CD14-positive monocyte (primary cell): ENCODE measurements around the gene MRPS27. TPM values are rescaled to one million over a fixed set of nuclear protein-coding genes. Genes with fewer than 3 reads are reported as not detected.
A peak's percentile ranks its signal among the peaks of the same experiment; 100 is the strongest.

Experiments
- DNase-seq, 3 donors: peaks; one replicate each; pipeline ENCODE4 v3.0.0-alpha.2; 2011 to 2022
- H2AFZ ChIP-seq: 2 replicates; pipeline ENCODE4 v1.6.0; 2012; ENCODE audit warnings: mild to moderate bottlenecking, low read depth, low read length, inconsistent platforms; ENCODE audit not compliant: insufficient read depth, poor library complexity, severe bottlenecking
- H3K27ac ChIP-seq, 2 donors: 1 replicate in 1 of 2; 2 replicates in 1 of 2; pipeline ENCODE4 v1.5.1; 2012 to 2013; ENCODE audit warnings: low read length in 2 of 2, control low read depth in 1 of 2, inconsistent platforms in 1 of 2, low read depth in 1 of 2, mild to moderate bottlenecking in 1 of 2
- H3K27me3 ChIP-seq, 2 donors: one replicate each; pipeline versions ENCODE4 v1.6.0 to v1.6.1; 2011 to 2013; ENCODE audit warnings: low read length in 2 of 2; ENCODE audit not compliant: control insufficient read depth in 2 of 2, insufficient read depth in 2 of 2
- H3K36me3 ChIP-seq, 2 donors: replicated peaks in 1 of 2; 1 replicate in 1 of 2; 2 replicates in 1 of 2; pipeline versions ENCODE4 v1.5.1 to v1.6.1; 2012 to 2013; ENCODE audit warnings: low read length in 2 of 2, control low read depth in 1 of 2, inconsistent platforms in 1 of 2, mild to moderate bottlenecking in 1 of 2; ENCODE audit not compliant: insufficient read depth in 2 of 2, control insufficient read depth in 1 of 2
- H3K4me1 ChIP-seq, 2 donors: 1 replicate in 1 of 2; 2 replicates in 1 of 2; pipeline versions ENCODE4 v1.5.1 to v1.6.1; 2012 to 2013; ENCODE audit warnings: low read length in 2 of 2, control low read depth in 1 of 2, inconsistent platforms in 1 of 2, mild to moderate bottlenecking in 1 of 2, moderate library complexity in 1 of 2; ENCODE audit not compliant: insufficient read depth in 2 of 2, control insufficient read depth in 1 of 2
- H3K4me2 ChIP-seq: replicated peaks from 2 replicates; pipeline ENCODE3; 2012; ENCODE audit warnings: low read length, moderate library complexity, mild to moderate bottlenecking; ENCODE audit not compliant: poor library complexity, severe bottlenecking; ENCODE audit errors: extremely low read depth
- H3K4me3 ChIP-seq, 3 experiments: fragments of 200-600 bp in 1 of 3; sonication (generic) in 1 of 3; replicated peaks in 1 of 3; 1 replicate in 2 of 3; 2 replicates in 1 of 3; pipeline ENCODE4 v1.5.1; 2011 to 2013; ENCODE audit warnings: low read length in 3 of 3, mild to moderate bottlenecking in 3 of 3, control low read depth in 2 of 3, low read depth in 2 of 3, inconsistent platforms in 1 of 3, moderate library complexity in 1 of 3
- H3K79me2 ChIP-seq: 2 replicates; pipeline ENCODE4 v1.6.0; 2012; ENCODE audit warnings: mild to moderate bottlenecking, control low read depth, inconsistent platforms, low read length, moderate library complexity; ENCODE audit not compliant: insufficient read depth
- H3K9ac ChIP-seq: 2 replicates; pipeline ENCODE4 v1.6.0; 2017; ENCODE audit warnings: low read length, mild to moderate bottlenecking; ENCODE audit not compliant: insufficient read depth, poor library complexity, severe bottlenecking
- H3K9me3 ChIP-seq, 2 donors: replicated peaks in 1 of 2; 1 replicate in 1 of 2; 2 replicates in 1 of 2; pipeline versions ENCODE4 v1.5.1 to v1.6.1; 2012 to 2013; ENCODE audit warnings: low read length in 2 of 2, control low read depth in 1 of 2; ENCODE audit not compliant: control insufficient read depth in 1 of 2, insufficient read depth in 1 of 2
- H4K20me1 ChIP-seq: 2 replicates; pipeline ENCODE4 v1.6.0; 2012; ENCODE audit warnings: mild to moderate bottlenecking, low read length, control low read depth, moderate library complexity; ENCODE audit not compliant: insufficient read depth
- H3K27ac Mint-ChIP-seq, 7 donors: one replicate each; pipeline ENCODE4 v1.8.0; 2020; ENCODE audit warnings: mild to moderate bottlenecking in 7 of 7, mixed read lengths in 7 of 7, moderate library complexity in 6 of 7, inconsistent platforms in 2 of 7
- H3K27me3 Mint-ChIP-seq, 3 donors: one replicate each; pipeline ENCODE4 v1.8.0; 2021 to 2022; ENCODE audit warnings: low read depth in 3 of 3, mild to moderate bottlenecking in 3 of 3, mixed read lengths in 3 of 3, moderate library complexity in 3 of 3, inconsistent platforms in 1 of 3
- H3K36me3 Mint-ChIP-seq, 2 donors: one replicate each; pipeline ENCODE4 v1.8.0; 2020; ENCODE audit warnings: mixed read lengths in 2 of 2, inconsistent platforms in 1 of 2, mild to moderate bottlenecking in 1 of 2
- H3K4me1 Mint-ChIP-seq: one replicate; pipeline ENCODE4 v1.8.0; 2020; ENCODE audit warnings: mild to moderate bottlenecking, mixed read lengths
- H3K4me3 Mint-ChIP-seq, 2 donors: one replicate each; pipeline ENCODE4 v1.8.0; 2020; ENCODE audit warnings: mild to moderate bottlenecking in 2 of 2, mixed read lengths in 2 of 2, moderate library complexity in 1 of 2
- H3K9me3 Mint-ChIP-seq, 7 donors: one replicate each; pipeline ENCODE4 v1.8.0; 2020 to 2022; ENCODE audit warnings: mixed read lengths in 7 of 7, mild to moderate bottlenecking in 6 of 7, moderate library complexity in 6 of 7, inconsistent platforms in 2 of 7
- WGBS: methylation state at CpG from one replicate; pipeline ENCODE4 v1.1.5; 2013; ENCODE audit warnings: missing lambda C conversion rate; ENCODE audit not compliant: insufficient coverage; 5-methylcytosine and 5-hydroxymethylcytosine counted together
- intact Hi-C, 2 donors: fragments of 100-400 bp; cut with micrococcal nuclease; formaldehyde crosslinking; loops; one replicate each; pipeline versions ENCODE4 v1.15.0 to v1.15.1; 2023
- polyA plus RNA-seq, 3 donors: library from polyadenylated mRNA; depleted of rRNA in 1 of 3; unstranded in 2 of 3; stranded (reverse) in 1 of 3; fragments of 300-500 nt in 2 of 3; fragments of >200 nt in 1 of 3; fragmentation: Illumina TruSeq in 2 of 3; gene quantifications; 1 replicate in 2 of 3; 2 replicates in 1 of 3; pipeline ENCODE4 v1.2.3, GENCODE V29; 2012 to 2021
- TF ChIP-seq, protein P1 (sequence below): fragments of 200-600 bp; IDR thresholded peaks from one replicate; pipeline ENCODE4 v1.8.0; 2022; ENCODE audit warnings: antibody characterized with exemption, mild to moderate bottlenecking

MRPS27 gene
- polyA plus RNA-seq, 3 donors: 13.3 to 19.2 (median 15.3) TPM

DNA sequence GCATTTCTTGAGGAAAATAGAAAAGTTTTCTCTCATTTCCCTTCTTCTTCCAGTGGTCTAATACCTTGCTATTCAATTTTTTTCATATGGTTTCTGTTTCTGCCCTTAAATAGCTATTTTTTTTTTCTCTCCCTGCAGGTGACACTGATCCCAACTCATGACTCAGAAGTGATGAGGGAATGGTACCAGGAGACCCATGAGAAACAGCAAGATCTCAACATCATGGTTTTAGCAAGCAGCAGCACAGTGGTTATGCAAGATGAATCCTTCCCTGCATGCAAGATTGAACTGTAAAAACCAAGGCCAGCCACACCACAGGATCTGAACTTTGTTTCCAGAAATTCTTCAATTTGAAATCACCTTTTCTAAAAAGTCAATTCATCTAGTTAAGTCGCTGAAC lies 115.1 kb downstream of the MRPS27 start:
- TF ChIP-seq, protein P1, sequence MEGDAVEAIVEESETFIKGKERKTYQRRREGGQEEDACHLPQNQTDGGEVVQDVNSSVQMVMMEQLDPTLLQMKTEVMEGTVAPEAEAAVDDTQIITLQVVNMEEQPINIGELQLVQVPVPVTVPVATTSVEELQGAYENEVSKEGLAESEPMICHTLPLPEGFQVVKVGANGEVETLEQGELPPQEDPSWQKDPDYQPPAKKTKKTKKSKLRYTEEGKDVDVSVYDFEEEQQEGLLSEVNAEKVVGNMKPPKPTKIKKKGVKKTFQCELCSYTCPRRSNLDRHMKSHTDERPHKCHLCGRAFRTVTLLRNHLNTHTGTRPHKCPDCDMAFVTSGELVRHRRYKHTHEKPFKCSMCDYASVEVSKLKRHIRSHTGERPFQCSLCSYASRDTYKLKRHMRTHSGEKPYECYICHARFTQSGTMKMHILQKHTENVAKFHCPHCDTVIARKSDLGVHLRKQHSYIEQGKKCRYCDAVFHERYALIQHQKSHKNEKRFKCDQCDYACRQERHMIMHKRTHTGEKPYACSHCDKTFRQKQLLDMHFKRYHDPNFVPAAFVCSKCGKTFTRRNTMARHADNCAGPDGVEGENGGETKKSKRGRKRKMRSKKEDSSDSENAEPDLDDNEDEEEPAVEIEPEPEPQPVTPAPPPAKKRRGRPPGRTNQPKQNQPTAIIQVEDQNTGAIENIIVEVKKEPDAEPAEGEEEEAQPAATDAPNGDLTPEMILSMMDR: no peak
- no peak overlapping the region for H3K4me2 ChIP-seq
- Mint-ChIP-seq H3K36me3 (no peaks in the 10 kb centered on the region), H3K9me3 (peaks cover 0 to under 1% (median 0%) of the 10 kb centered on the region in 7 donors), H3K4me3 (no peak overlapping the region), H3K27ac (peak overlapping the region in 1 of 7 donors; percentile 26), H3K27me3 (peaks cover 0 to 7% (median 2%) of the 10 kb centered on the region in 3 donors), H3K4me1 (no peaks in the 10 kb centered on the region)
- no CpG with 5 or more reads among the region's 1 CpG for WGBS
- no peak overlapping the region for H2AFZ ChIP-seq
- H3K79me2 ChIP-seq: no peaks in the 10 kb centered on the region
- H4K20me1 ChIP-seq: no peaks in the 10 kb centered on the region
- no peak for DNase-seq
- H3K27me3 ChIP-seq: no peaks in the 10 kb centered on the region
- no peak overlapping the region for H3K9ac ChIP-seq
- no peak overlapping the region for H3K4me3 ChIP-seq
- H3K36me3 ChIP-seq: no peaks in the 10 kb centered on the region
- intact Hi-C loops: no loop called here
- H3K27ac ChIP-seq: no peak overlapping the region
- H3K9me3 ChIP-seq: peaks cover 0 to 1% of the 10 kb centered on the region in 2 donors
- H3K4me1 ChIP-seq: no peaks in the 10 kb centered on the region

DNA sequence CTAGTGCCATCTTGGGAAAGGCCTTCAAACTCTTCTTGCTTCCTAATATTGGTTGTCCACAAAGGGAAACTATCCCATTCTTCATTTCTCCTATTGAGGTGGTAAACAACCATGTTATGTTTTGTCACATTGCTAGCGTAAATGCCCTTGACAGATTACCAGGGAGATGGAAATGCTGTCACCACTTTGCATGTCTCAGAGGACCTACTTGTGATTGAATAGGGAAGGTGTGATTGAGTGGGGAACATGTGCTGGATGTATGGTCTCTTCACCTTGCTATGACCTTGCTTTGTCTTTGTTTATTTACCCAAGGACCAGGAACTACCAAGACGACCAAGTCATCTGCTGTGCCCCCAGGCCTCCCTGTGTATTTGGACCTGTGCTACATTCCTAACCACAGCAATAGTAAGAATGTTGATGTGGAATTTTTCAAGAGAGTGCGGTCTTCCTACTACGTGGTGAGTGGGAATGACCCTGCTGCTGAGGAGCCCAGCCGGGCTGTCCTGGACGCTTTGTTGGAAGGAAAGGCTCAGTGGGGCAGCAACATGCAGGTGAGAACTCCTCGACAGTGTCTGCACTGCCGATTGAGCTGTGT lies 116.7 kb downstream of the MRPS27 start:
- H3K27ac Mint-ChIP-seq: no peak overlapping the region
- WGBS: 96% methylated on average over 4 of the region's 8 CpGs

More for the DNA sequence above, 116.7 kb downstream of the MRPS27 start:
- Histone ChIP-seq H3K9ac (no peak overlapping the region), H3K27me3 (no peaks in the 10 kb centered on the region), H3K27ac (no peak overlapping the region), H3K4me3 (no peak overlapping the region), H3K79me2 (no peaks in the 10 kb centered on the region), H3K9me3 (peaks cover 0 to 2% of the 10 kb centered on the region in 2 donors), H4K20me1 (no peaks in the 10 kb centered on the region), H3K4me1 (no peaks in the 10 kb centered on the region), H3K4me2 (no peak overlapping the region), H3K36me3 (no peaks in the 10 kb centered on the region), H2AFZ (no peak overlapping the region)
- no peaks in the 10 kb centered on the region for H3K36me3 Mint-ChIP-seq
- TF ChIP-seq, protein P1: no peak
- no peak overlapping the region for H3K4me3 Mint-ChIP-seq
- no peaks in the 10 kb centered on the region for H3K4me1 Mint-ChIP-seq
- intact Hi-C loops: no loop called here
- no peak for DNase-seq
- peaks cover 0 to 5% (median 0%) of the 10 kb centered on the region in 3 donors for H3K27me3 Mint-ChIP-seq
- peaks cover 0 to 7% (median 2%) of the 10 kb centered on the region in 7 donors for H3K9me3 Mint-ChIP-seq
